Astrocyte of the cerebellum (primary cell): ENCODE data around the gene JMJD1C.
"Not testable (repeated sequence)": the region's sequence is repeated elsewhere in the genome, so short reads cannot be mapped to it uniquely, and the experiment has no call there.

Experiments used
- DNase-seq: peaks from one replicate; pipeline ENCODE4 v3.0.0-alpha.2; 2011; ENCODE audit warnings: low read depth
- H3K4me3 ChIP-seq: 2 replicates; pipeline ENCODE4 v1.5.1; 2011; ENCODE audit warnings: mild to moderate bottlenecking, low read depth, low read length, moderate library complexity
- in situ Hi-C: cut with HindIII; loops from 2 replicates; pipeline ENCODE4 v1.10.0; 2017; ENCODE audit warnings: low sequenced_read_pairs
- TF ChIP-seq, protein P1 (sequence below): IDR thresholded peaks from 2 replicates; pipeline ENCODE4 v1.5.1; 2012; ENCODE audit warnings: low read length, low read depth, moderate library complexity, mild to moderate bottlenecking; ENCODE audit errors: missing control alignments

JMJD1C gene

DNA sequence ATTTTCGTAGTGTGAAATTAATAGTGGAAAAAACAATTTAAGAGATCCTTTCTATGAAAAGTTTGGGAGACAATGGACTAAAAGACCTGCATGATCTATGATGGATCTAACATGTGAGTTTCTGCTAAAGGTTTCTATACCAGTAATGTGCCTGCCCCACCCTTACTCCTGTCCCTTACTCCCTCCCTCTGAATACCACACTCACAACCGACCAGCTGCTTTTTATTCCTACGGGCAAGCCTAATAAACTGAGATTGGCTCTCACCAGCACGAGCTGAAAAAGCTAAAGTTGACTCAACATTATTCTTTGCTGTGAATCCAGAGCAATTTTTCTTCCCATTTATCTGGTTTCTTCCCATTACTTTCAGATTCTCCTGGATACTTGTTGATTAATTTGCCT lies 37.6 kb upstream of the JMJD1C start:
- DNase-seq = no peak
- no peak overlapping the region for H3K4me3 ChIP-seq
- in situ Hi-C loops = no loop called here
- TF ChIP-seq, protein P1, sequence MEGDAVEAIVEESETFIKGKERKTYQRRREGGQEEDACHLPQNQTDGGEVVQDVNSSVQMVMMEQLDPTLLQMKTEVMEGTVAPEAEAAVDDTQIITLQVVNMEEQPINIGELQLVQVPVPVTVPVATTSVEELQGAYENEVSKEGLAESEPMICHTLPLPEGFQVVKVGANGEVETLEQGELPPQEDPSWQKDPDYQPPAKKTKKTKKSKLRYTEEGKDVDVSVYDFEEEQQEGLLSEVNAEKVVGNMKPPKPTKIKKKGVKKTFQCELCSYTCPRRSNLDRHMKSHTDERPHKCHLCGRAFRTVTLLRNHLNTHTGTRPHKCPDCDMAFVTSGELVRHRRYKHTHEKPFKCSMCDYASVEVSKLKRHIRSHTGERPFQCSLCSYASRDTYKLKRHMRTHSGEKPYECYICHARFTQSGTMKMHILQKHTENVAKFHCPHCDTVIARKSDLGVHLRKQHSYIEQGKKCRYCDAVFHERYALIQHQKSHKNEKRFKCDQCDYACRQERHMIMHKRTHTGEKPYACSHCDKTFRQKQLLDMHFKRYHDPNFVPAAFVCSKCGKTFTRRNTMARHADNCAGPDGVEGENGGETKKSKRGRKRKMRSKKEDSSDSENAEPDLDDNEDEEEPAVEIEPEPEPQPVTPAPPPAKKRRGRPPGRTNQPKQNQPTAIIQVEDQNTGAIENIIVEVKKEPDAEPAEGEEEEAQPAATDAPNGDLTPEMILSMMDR = no peak

DNA sequence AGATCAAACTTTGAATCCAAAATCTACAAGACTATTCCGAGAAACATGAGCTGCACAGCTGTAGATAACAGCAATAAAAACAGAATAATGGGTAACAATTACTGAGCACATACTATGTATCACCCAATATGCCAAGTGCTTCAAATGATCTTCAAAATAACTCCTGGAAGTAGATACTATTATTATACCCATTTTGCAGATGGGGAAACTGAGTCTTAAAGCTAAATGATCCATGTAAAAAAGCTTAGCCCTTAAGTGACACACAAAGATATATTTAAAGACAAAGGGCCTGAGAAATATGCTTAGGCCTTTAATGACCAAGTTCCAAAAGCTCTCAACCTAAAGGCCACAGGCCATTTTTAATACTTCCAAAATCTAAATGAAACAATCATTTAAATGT lies 37.1 kb upstream of the JMJD1C start:
- in situ Hi-C loops = no loop called here
- H3K4me3 ChIP-seq = no peak overlapping the region
- DNase-seq = no peak
- TF ChIP-seq, protein P1 = no peak

GRCh38 chr10:63501954-63502353 lies 36.2 kb upstream of the JMJD1C start:
- no peak overlapping the region for H3K4me3 ChIP-seq
- in situ Hi-C loops = no loop called here
- DNase-seq = no peak
- TF ChIP-seq, protein P1 = no peak

DNA sequence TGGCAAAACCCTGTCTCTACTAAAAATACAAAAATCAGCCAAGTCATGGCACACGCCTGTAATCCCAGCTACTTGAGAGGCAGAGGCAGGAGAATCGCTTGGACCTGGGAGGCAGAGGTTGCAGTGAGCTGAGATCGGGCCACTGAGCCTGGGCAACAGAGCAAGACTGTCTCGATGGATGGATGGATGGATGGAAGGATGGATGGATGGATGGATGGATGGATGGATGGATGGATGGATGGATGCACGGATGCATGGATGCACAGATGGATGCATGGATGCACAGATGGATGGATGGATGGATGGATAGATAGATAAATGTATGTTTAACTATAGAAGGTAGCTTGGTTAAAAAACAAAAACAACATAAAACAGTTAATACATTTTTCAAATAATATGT lies 34.8 kb upstream of the JMJD1C start:
- H3K4me3 ChIP-seq, in situ Hi-C loops, DNase-seq: not testable (repeated sequence)

DNA sequence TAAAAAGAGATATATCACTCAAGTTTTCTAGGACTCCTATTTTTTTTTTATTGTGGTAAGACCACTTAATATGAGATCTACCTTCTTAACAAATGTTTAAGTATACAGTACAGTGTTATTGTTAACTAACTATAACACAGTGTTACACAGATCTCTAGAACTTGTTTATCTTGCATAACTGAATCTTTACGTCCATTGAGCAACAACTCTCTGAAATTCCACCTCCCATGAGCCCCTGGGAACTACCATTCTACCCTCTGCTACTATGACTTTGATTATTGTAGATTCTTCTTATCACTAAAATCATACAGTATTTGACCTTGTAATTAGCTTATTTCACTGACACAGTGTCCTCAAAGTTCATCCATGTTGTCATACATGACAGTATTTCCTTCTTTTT lies 32.9 kb upstream of the JMJD1C start:
- in situ Hi-C loops = loop anchor here (25.0 kb wide), 1 partner anchor 214 kb away; no protein-coding TSS in a partner anchor
- no peak overlapping the region for H3K4me3 ChIP-seq
- TF ChIP-seq, protein P1 = no peak
- DNase-seq = no peak

DNA sequence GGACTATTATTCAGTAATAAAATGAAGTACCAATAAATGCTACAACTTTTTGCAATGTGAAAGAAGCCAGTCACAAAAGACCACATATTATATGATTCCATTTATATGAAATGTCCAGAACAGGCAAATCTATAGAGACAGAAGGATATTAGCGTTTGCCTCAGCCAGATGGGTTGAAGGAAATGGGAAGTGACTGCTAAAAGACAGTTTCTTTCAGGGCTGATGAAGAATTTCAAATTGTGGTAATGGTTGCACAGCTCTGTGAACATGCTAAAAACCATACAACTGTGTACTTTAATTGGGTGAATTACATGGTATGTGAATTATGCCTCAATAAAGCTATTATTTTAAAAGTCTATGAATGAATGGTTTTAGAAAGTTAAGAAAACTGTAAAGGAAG lies 31.5 kb upstream of the JMJD1C start:
- no peak overlapping the region for H3K4me3 ChIP-seq
- in situ Hi-C loops = loop anchor here (25.0 kb wide), 1 partner anchor 215 kb away; no protein-coding TSS in a partner anchor
- TF ChIP-seq, protein P1 = no peak
- DNase-seq = no peak

GRCh38 chr10:63496561-63496960 lies 30.8 kb upstream of the JMJD1C start:
- TF ChIP-seq, protein P1 = no peak
- in situ Hi-C loops = loop anchor here (25.0 kb wide), 1 partner anchor 216 kb away; no protein-coding TSS in a partner anchor
- DNase-seq = no peak
- no peak overlapping the region for H3K4me3 ChIP-seq
